Esophagus muscularis mucosa (tissue), 4 donors: ENCODE measurements around the gene MITD1.

Experiments
- CTCF ChIP-seq, 3 experiments: fragments of 200-600 bp in 2 of 3; fragments of 450-650 bp in 1 of 3; sonication (generic) in 2 of 3; IDR thresholded peaks; one replicate each; pipeline ENCODE4 v1.5.1; 2017 to 2019; ENCODE audit warnings: antibody characterized with exemption in 3 of 3, mild to moderate bottlenecking in 2 of 3, moderate library complexity in 1 of 3
- EP300 ChIP-seq: sonication (generic); formaldehyde crosslinking; IDR thresholded peaks from one replicate; pipeline ENCODE4 v1.6.1; 2017; ENCODE audit warnings: antibody characterized with exemption
- POLR2A ChIP-seq: fragments of 450-650 bp; IDR thresholded peaks from one replicate; pipeline ENCODE4 v1.6.1; 2017; ENCODE audit warnings: antibody characterized with exemption, moderate library complexity, mild to moderate bottlenecking, low read depth
- POLR2AphosphoS5 ChIP-seq, 2 donors: sonication (generic); formaldehyde crosslinking; IDR thresholded peaks; one replicate each; pipeline ENCODE4 v1.6.1; 2017; ENCODE audit warnings: antibody characterized with exemption in 2 of 2

- TF ChIP-seq CTCF (IDR thresholded peaks at IDR 0.05) (no peak), POLR2A (no peak), EP300 (no peak), POLR2AphosphoS5 (IDR thresholded peaks at IDR 0.05) (no peak)
Measured at GRCh38 chr2:99216096-99216495, 35.2 kb upstream of the MITD1 start.
